DMS 273 (cell line): ENCODE measurements around the gene CIB4.
A peak's percentile ranks its signal among the peaks of the same experiment; 100 is the strongest.

ENCODE experiments used
- DNase-seq: peaks from one replicate; lab custom pipeline; 2025; ENCODE audit not compliant: unreplicated experiment; lab: John Stamatoyannopoulos, UW

The CIB4 gene

DNA sequence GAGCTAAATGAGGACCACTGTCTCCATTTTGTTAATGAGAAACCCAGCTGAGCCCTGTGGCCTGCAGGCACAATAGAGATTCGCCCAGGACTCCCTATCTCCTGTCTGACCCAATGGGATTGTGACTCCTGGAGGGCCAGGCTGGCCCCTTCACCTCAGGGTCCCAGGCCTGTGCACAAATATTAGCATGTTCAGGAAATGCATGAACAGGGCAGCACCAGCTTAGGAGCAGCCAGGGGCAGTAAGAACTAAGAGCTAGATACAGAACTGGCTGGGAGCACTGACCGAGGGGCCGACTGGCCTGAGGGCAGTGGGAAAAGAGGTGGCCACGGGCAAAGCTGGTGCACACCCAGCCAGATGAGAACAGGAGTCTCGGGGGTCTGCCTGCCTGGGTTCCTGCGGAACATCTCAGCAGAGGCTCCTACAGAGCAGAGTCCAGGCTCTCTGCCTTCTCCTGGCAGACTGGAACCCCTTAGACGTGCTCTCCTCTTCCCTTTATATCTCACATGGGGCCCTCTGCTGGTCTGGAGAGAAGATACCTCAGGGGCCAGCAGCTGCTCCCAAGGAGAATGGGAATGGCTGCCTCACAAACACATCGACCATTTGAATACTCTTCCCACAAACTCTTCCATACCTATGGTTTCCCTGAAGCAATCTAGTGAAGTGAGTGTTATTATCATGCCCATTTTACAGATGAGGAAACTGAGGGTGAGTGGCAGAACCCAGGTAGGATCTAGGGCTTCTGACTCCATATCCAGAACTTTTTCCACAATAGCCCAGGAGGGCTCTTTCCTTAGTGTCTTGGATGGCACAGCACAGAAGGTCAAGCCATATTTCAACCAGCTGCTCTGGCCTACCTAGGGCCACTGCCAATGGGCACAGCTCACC is 85.7 kb downstream of the CIB4 start:
- DNase-seq = peak; percentile 59

DNA sequence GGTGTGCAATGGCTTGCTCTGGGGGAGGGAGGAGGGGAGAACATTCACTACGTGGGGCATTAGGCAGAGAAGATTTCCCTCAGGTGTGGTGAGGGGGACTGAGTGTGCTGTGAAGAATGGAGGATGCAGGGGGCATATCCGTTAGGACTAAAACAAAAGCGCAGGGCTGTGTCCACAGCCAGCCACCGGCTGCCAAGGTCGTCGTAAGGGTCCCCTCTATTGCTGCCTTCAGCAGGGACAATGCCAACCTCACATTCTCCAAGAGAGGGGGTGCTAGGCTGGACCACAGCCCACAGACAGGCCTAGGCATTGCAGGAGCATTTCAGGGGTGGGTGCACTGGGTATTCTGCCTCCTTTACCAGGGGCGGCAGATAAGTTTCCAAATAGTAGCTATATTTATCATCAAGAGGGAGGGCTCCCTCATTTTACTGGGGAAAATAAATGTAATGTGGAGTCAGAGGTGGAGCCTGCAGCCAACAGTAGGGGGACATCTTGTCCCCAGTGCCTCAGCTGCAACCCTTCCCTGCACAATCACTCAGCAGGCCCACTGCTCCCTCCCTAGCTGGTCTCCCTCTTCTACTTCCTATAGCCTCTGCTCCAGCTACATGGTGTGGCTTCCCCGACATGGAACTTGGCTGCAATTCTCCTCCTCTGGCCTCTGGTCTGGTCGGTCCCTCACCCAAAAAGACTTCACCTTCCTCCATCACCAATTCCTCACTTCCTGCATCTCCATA is 88.4 kb downstream of the CIB4 start:
- DNase-seq = no peak

- no peak for DNase-seq
These were observed 90.7 kb downstream of the CIB4 start for GRCh38 chr2:26550276-26551015.

DNA sequence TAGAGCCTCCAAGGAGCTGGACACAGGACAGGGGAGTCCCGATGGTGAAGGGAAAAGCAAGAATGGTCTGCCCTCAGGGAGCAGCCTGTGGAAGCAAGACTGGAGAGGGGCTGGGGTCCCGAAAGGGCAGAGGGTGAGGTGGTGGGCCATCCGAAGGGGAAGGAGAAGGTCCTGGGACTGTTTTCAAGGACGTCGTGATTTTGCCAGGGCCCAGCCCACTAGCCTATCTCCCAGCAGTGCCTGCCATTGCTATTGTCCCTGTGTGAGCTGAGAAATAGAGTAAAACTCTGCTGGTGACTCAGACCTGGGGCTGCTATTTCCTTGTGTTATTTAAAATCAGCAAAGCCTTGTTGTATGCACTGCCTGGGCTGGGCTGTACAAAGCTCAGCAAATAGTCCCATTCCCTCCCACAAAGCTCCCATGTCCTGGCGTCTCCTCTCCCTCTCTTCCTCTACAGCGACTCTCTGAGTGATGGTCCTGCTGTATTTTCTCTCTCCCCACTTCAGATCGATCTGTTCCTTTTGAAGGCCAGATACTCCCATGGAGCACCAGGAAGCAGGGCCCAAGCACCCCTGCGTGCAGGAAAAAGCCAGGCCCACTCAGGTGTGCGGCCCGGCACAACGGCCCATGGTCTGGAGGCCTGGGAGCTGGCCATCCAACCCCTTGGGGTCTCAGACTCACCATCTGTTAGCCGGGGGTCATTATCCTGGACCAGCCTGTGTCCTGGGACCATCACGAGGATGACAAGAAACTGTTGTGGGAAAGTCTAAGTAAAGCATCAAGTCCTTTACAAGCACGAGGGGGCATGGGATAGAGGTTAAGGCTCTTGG is 98.3 kb downstream of the CIB4 start:
- no peak for DNase-seq

- DNase-seq = no peak
These were observed 99.0 kb downstream of the CIB4 start for GRCh38 chr2:26542194-26542455.

GRCh38 chr2:26541401-26542193 is 99.6 kb downstream of the CIB4 start:
- no peak for DNase-seq

GRCh38 chr2:26540961-26541360 is 100.2 kb downstream of the CIB4 start:
- DNase-seq = no peak

DNA sequence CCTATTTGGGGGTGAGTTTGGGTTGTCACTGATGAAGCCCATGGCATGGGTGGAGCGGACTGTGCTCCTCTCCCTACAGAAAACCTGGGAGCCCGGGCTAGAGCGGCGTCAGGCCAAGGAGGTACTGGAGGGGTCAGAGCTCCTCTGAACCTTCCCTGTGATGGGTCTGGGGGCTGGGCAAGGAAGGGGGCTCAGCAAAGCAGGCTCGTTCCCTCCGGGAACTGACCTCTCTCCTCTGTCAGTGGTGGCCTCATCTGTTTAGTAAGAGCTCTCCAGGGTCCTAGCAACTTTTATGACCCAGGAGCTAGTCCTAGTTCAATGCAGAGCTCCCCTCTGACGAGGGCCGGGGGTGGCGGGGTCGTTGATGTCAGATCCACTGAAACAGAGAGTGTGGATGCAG is 100.9 kb downstream of the CIB4 start:
- DNase-seq = no peak

- no peak for DNase-seq
These were observed 103.2 kb downstream of the CIB4 start for GRCh38 chr2:26537826-26538475.

DNA sequence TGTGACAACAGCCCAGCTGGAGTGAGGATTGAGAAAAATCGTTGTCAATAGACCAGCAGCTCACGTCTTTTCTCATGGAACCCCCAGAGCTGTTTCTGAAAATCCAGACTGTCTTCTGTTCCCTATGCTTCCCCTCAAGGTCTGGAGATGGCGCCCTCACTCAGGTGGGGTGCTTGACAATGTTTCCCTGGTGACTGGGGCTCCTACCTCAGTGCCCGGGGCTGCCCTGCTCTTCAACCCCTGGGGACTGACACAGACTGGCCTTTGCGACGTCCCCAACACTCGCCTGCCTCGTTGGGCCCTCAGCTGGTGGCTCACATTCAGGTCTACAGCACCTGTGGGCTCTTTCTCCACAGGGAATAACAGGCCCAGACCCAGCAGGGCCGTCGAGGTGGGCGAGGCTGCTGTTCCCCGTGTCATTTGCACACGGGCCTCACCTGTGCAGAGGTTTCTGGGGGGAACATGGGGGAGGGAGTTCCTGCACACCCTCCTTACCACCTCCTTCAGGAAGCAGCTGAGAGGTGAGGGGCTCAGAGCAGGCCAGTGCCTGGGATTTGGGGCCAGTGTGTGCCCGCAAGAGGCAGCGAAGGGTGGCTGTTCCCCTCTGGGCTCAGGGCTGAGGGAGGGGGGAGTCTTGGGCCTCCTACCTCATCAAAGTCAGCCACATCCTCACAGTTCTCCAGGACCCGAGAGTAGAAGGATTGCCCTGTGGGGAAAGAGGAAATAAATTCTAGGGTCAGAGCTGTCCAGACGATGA is 103.9 kb downstream of the CIB4 start:
- no peak for DNase-seq

DNA sequence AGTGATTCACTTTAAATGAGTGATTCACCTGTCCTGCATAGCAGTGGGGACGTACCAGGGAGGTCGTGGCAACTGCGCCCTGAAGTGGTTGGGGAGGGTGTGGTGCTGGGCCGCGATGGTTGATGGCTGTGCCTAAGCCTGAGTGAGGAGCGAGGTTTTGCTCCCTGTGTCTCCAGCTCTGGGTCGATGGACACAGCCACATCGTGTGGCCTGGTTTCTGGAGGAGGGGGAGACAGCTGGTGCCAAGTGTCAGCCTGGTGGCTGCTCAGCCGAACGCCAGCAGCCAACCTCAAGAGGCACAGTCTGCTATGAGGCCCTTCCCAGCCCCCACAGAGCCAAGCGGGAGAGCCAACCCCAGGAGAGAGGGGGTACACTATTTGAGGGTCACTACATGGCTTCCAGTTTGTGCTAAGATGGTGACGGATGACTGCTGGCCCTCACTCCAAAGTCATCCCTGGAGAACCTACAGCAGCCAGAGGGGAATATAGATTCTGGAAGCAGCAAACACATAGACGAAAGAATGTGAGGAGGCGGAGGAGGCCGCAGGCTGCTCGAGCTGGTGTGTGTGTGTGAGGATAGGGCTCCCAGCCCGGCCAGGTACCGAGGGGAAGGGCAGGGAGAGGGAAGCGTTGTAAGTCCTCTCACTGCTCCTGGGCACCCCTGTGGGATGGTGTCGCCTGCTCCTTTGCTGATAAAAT is 104.6 kb downstream of the CIB4 start:
- DNase-seq = no peak

GRCh38 chr2:26535663-26536275 is 105.4 kb downstream of the CIB4 start:
- DNase-seq = no peak

DNA sequence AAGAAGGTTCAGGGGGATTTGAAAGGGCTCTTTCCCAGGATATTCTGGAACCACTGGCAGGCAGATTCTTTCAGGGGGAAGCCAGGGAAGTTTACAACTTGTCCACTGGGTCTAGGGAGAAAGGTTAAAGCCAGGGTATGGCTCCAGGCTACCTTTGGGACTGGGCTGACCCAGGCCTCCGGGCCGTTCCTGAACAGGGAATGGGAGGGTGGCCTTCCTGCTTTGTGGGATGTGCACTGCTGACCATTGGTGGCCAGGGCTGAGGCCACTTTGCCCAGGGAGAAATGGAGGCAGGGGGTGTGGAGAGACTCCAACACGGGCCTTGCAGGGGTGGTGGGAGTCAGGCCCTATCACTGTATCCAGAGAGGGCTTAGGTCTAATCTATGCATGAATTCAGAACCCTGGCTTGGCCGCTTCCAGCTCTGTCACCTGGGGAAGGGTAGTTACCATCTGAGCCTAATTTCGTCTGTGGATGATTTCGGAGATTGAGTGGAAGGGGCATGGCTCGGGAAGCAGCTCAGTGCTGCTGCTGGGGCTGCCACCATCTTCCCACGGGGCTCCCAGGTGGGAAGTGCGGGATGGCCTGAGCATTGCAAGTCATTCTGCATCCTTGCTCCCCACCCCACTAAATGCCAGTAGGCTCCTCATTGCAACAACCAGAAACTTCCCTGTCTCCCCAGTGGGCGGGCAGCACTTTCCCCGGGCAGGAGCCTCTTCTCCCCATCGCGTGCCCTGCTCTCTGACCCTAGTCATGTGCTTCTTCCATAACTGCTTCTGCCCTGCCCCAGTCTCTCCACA is 106.1 kb downstream of the CIB4 start:
- no peak for DNase-seq

- DNase-seq = no peak
These were observed 106.9 kb downstream of the CIB4 start for GRCh38 chr2:26534098-26534864.

DNA sequence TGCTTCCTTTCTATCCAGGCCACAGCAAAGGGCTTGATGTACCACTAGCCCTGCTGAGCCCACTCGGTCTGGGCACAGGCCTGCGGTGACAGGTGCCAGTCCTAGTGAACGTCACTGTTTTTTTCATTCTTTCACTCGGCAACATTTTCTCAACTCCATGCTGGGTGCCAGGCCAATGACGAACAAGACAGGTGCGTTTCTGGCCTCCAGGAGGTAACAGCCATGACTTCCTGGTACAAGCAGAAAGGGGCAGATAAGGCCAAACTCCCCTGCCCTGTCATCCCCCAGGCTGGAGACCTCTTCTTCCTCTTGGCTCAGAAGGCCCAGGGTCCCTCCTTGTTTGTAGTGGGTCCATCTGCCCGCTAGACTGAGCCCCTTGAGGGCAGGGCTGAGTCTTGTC is 107.5 kb downstream of the CIB4 start:
- no peak for DNase-seq
